Measurements from ENCODE around the gene SMOC2.
"Not testable (repeated sequence)": the region's sequence is repeated elsewhere in the genome, so short reads cannot be mapped to it uniquely, and the experiment has no call there.

The SMOC2 gene

DNA sequence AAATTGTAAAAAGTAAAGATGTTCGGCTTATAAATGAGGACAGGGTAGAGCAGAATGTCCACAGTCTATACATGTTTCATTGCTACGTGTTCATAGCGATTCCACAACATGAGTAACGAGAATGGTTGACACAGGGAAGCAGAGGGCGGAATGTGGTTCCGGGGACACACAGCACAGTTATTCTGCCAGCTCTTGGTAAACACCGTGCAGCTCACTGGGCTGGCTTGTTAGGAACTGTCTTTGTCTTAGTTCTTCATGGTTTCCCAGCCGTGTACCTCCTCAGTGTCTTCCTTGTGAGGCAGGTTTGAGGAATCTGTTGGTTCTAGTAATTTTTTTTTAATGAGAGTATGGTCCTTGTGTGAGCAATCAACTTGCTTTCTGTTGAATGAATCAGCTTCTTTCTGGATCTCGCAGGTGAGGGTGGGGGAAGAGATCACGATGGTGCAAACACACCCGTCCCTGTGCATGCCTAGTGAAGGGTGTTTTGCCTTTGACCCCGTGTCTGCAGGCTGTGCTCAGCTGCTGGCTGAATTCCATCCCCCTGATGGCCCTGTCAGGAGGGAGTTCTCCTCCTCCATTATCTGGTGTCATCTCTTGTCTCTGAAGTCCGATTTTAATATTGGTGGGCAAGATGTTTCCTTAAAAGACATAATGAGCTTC, 168.2 kb downstream of the SMOC2 start:
- no peak for DNase-seq

DNA sequence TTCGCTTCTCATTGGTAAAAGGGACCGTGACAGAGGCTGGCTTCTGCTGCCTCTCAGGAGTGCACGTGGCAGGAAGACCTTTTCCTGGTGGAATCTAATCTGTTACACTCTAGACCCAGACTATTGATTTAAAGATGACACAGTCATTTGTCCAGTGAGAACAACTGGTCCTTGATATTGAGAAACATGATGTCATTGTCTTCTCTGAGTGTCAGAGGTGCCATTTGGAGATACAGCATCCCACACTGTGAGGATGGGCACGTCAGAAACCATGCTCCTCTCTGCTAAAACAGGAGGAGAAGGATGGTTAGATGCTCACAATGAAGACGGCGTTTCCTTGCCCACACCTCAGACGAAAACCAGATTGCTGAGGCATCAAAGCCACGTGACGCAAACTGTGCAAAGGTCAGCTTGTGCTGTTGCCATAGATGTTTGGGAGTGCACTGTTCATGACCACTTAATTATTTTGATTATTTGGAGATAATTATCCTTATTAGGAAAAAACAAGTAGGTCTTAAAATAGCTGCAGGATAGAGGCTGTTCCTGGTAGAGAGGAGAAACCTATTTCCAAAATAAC, 169.0 kb downstream of the SMOC2 start:
- no peak for DNase-seq

DNA sequence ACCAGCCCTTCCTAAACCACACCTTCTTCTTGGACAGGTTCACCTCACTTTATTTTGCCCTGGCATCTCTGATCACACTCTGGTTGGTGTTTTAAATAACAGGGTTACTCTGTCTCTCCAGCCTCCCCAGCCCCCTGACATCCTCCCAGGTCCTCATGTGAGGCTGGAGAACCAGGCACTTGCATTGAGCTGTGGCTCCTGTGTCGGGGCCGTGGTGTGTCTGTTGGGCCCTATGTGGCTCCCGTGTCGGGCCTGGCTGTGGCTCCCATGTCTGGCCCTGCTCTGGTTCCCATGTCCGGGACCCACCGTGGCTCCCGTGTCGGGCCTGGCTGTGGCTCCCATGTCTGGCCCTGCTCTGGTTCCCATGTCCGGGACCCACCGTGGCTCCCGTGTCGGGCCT, 170.0 kb downstream of the SMOC2 start:
- DNase-seq, result not testable (repeated sequence)

DNA sequence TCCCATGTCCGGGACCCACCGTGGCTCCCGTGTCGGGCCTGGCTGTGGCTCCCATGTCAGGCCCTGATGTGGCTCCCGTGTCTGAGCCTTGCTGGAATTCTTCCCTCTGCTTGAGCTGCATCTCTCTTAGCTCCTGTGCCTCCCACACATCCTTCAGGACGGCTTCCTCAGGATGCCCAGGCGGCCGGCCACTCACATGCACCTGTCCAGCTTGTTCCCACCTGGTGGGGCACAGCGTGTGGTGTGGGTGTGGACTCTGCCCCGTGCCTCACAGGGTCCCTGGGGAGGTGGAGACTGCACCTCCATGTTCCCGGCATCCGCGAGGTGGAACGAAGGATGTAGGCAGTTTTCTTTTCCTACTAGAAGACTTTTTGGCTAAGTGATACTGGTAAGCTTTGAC, 170.7 kb downstream of the SMOC2 start:
- DNase-seq, result no peak

DNA sequence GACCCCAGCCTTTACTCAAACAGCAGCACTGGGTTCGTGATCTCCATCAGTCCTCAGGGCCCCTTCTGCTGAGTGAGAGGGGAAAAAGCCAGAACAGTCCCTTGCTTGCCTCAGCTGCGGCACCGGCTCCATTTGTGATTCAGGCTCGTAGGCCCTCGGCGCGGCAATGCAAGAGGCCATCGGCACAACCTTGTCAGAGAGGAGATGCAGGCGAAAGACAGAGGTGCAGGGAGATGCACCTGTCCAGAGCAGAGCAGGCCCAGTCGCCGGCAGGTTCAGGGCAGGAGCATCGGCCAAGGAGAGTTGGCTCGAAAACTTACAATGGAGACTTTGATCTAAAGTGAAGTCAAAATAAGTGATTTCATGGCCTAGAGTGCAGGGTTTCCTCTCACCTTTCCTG, 171.6 kb downstream of the SMOC2 start:
- DNase-seq, result no peak

DNA sequence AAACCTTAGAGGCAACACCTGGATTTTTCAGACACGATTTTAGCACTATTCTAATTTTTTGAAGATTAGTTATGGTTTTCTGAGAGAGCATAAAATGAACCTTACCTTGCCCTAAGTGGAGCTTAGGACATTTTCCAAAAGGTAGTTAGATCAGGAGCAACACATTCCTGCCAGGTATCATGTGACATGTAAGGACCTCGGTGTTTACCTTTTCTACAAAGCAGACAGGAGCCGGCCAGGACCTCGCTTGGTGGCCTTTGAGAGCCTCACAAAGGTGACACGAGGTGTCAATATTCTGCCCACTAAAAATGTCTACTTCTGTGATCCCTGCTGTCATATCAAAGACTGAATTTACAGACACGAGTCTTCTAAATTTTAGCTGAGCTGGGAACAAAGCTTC, 174.9 kb downstream of the SMOC2 start:
- DNase-seq, result no peak

DNA sequence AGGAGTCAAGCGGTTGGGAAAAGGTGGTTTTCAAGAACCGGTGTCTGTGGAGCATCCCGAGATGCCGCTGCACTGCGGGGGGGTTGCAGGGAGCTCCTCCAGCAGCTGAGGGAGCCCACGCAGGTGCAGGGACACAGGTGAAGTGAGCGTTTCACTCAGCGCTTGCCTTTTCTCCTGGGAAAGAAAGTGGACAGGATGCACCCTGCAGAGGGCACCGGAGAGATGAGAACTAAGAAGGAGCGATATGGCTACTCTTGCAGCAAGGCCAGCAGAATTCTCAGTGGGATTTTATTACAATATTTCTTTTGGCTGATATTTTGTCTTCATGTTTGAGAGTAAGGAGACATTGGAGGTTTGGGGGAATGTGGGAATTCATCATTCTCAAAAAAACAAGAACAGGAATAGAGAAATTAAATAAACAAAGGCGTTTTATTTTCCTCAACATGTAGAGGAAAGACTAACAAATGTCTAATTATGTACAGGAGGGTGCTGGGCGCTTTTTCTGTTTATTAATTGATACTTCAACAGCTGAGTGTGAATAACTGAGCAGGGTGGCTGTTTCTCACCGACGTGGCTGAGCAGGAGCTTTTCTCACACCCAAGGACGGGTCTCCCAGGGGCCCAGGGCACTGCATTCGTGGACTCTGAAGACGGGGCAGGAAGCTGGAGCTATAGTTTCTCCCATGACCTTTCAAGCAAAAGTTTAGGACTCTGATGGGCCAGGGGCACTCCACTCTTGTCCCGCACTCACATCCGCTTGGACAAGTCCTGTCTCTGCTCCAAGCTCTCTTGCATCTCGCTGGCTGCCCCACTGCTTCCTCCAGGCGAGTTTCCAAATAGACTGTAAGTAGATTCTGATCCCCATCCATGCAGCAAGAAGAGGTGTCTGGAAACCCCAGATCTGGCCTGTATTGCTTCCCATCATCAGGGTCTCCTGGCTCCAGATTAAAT, 176.1 kb downstream of the SMOC2 start:
- no peak for DNase-seq

DNA sequence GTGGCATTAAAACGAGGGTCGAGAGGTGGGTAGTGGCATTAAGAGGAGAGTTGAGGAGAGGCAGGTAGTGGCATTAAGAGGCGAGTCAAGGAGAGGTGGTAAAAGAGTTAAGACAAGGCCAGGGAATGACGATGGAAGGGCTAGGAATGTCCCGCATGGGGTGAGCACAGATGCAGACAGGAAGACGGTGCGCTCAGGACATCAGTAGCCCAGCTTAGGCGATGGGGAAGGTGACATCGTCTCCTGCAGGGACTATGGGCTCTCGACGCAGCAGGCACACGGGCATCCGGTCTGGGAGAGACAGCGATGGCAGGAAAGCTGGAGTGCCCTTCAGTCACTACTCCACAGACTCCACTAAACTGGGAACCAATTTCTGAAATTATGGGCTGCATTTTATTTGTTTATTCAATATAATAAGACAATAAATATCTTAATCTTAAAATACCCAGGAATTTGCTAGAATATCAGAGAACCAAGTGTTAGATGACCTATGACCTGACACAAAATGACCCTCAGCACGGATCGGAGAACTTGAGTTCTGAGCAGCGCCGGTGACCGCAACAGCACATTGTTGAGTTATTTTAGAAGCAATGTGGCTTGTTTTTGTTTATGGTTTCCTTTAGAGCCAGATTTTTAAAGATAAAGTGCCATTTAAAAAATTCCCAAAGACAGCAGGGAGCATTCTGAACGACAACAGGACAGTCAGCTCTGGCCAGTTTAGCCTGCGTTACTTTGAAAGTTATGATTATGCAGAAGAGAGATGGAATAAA, 177.7 kb downstream of the SMOC2 start:
- DNase-seq, result no peak

DNA sequence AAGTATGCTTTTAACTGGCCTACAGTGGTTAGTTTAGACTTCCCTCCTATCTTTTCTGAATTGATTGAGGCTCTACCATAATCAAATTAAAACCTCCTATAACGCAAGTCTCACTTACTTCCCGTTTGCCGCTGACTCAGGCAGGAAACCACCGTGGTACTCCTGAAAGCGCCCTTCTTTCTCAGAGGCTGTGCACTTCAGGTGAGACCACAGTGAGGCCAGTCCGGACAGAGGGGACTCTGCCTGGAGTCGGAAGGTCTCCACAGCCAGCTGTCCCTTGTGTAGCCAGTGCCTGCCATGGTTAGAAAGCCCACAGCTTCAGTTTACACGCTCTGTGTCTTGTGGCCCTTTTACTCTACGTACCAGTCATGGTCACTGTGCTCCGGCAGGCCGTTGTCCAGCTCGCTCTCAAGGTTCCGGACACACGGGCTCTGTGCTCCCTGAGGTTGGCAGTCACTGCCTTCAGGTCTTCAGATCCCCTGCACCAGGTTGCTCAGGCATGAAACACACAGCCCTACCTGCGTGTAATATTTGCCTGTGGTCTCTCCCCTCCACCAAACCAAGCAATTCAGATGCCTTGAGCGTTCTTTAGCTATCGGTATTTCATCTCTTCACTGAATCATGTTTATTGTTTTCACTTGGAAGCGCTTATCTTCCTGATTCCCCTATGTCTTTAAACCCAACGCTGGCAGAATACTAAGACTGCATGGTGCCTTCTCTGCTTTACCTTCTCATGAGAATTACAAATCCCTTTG, 178.8 kb downstream of the SMOC2 start:
- no peak for DNase-seq

DNA sequence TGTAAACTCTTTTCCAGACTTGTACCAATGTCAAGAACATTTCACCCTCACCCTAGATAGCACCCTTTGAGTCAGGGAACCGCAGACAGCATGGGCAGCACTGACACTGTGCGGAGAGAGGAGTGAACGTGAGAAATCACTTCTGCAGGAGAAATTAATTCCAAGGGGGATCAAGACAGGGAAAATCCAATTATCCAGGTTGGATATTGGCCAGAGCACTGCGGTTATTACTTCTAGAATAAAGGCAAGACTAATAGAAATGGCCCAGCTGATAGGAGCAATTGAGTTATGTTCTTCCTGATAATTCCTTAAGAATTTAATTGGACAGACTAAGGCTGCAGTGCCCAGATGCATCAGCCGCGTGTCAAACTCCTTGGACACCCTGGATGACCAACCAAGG, 179.6 kb downstream of the SMOC2 start:
- no peak for DNase-seq

DNA sequence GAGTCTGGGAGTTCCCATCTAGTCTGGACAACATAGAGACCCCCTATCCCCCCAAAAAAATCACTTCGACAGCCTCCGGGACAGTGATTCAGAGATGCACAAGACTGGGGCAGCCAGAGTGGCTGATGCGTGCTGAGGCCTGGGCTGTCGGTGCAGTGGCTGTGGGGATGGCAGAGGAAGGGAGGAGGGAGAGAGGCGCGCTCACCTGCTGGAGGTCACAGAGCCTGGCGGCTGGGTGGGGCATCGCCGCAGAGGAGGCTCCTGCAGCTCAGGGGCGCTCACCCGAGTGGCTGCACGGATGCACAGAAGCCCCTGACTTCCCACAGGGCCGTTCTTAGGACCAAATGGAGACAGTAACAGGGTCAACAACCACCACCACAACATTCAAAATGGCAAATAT, 182.8 kb downstream of the SMOC2 start:
- no peak for DNase-seq

DNA sequence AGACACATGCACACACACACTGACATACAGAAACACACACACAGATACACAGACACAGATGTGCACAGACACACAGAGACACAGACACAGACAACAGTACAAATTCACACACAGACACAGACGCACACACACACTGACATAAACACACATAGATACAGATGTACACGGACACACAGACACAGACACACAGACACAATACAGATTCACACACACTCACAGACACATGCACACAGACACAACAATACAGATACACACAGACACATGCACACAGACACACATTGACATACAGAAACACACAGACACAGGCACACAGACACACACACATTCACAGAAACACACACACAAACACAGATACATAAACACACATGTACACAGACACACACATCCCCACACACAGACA, 183.6 kb downstream of the SMOC2 start:
- DNase-seq, result no peak

DNA sequence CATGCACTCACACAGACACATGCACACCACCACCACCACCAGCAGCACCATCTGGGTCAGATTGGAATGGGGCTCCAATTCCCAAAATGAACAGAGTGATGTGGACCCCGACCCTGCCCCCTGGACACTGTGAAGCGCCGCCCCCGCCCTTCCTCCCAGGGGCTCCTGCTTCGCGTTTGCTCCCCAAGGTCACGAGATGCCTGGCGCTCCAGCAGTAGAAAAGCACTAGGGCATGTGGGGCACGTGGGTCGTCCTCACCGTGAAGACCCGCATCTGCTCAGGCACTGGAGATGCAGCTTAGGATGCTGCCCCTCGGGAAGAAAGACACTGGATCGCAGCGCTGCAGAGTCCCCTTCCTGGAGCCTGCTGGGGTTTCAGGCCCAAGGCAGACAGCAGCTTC, 184.0 kb downstream of the SMOC2 start:
- DNase-seq, result no peak

DNA sequence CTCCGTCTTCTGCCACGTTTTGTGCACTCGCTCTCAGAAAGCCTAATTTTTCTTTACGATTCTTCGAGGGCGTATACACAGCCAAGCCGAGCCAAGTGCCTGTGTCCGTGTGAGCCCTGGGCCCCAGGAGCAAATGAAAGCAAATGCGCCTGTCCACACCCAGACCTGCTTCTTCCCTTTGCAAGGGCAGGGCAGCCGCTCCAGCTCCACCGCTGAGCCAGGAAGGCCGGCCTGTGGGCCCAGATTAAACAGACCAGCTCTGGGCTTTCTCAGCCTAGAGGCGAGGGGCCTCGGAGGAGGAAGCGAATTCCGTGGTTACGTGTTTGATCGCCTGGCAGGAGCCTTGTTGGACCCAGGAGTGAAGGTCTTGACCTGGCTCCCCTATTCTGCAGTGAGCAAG, 184.6 kb downstream of the SMOC2 start:
- DNase-seq, result no peak

DNA sequence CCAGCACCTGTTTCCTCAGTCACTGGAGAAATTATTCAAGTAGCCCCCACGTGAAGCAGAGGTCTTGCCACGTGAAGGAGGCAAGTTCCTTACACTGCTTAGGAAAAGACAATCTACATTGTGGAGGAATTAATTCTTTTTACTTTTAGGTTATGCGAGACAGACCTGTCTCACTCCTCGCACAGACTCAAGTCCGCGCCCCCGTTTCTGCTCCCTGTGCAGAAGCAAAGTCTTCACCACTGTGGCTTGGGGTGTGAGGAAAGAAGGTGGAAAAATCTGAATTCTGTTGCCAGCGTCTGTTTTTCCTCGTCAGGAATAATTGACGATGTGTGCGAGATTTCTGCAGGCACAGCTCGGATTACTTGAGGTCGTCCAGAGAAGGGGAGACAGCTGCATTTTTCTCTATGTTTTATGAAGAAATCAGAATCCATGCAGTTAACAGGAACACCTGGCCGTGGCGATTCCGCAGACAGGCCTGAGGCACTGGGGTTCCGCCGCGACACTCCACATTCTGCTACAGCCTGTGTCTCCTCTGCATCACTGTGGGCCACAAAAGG, 185.1 kb downstream of the SMOC2 start:
- no peak for DNase-seq

DNA sequence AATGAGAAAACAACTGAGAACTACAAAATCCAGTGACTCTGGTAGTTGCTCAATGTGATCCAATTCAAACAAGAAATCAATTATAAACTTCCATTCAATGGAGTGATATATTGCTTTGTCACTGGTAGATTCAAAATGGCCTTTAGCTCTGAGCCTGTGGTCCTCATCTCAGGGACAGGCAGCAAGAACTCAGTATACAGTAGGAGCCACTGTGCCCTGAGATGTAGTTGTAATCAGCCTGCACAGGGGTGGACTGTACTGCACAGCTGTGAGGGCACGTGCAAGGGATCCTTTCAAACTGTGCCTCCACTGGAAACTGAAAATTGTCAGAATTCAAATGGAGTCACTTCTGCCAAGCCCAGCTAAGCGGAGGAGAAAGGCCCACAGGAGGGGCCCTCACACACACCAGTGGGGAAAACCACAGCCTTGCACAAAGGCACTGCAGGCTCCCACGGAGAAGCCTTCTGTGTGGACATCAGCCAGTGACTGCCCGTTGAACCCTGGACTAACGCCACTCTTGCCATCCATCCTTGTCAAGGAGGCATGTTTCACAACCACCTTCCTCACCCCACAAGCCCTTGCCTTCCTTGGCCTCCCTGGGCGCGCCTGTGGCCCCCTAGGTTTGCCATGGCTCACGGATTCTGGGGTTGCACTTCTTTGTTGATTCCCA, 186.7 kb downstream of the SMOC2 start:
- DNase-seq, result no peak

DNA sequence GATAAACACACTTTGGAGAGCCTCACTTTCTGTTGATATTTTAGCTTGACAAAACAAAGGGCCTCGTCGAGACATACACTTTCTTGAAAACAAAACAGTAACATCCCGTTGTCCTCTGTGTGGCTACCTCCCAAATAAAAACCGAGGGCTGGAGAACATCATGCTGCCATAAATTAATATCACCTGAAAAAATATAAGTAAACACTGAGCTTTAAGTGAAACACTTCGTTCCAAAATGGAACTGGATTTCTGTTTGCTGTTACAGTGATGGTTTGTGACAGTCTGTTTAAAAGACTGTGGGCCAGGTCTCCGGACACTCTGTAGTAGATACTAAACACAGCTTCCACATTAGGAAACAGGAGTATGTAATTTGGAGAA, 187.2 kb downstream of the SMOC2 start:
- no peak for DNase-seq

DNA sequence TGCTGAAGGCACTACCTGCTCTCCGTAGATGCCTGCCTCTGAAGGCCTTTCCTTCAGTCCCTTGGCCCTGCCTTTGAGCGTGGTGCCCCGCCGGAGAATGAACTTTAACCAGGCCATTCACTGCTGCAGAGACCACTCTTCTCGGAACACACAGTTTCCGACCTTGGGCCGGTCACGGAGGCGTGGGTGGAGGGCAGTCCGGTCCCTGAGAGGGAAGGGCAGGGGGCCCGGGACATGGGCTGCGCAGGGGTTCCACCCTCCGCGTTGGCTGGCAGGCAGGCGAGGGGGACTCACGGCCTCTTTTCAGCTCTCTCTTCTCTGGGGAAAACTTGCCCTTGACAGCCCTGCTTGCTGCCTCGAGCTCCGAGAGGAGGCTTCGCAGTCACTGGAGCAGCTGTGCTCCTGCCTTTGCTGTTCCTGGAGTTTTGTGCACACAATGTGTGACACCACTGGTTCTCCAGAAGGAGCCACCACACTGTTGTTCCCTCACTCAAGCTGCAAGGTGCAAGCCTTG, 187.8 kb downstream of the SMOC2 start:
- DNase-seq, result no peak

DNA sequence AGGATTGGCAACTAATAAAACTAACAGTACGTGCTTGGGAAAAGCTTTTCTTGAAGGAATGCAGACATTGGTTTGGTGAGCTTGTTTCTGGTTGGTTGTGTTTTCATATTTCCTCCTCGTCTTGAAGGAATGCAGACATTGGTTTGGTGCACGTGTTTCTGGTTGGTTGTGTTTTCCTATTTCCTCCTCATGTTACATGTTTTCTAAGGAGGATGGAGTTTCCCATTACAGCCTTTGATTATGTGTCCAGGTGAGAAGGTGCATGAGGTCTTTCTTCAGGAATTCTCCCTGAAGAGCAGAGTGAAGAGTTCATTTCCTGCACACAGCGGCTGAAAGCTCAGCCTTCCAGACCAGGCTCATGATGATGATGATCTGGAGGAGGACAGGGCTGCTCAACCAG, 190.6 kb downstream of the SMOC2 start:
- no peak for DNase-seq

DNA sequence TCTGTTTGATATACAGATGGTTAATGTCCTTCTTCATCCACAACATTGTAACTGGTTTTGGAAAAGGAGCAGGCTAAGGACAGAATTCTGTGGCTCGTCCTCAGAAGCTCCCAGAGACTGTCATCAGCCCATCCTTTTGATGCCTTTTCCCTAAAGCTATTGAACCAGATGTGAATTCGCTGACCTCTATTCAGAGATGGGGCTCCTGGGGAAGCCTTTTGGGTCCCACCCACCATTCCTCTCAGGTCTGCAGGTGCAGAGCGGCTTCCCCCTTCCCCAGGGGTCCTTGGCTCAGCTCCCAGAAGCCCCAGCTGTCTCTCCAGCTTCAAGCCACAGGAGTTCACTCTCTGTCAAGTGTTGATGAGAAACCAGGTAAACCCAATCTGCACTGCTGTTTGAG, 191.7 kb downstream of the SMOC2 start:
- DNase-seq, result no peak

DNA sequence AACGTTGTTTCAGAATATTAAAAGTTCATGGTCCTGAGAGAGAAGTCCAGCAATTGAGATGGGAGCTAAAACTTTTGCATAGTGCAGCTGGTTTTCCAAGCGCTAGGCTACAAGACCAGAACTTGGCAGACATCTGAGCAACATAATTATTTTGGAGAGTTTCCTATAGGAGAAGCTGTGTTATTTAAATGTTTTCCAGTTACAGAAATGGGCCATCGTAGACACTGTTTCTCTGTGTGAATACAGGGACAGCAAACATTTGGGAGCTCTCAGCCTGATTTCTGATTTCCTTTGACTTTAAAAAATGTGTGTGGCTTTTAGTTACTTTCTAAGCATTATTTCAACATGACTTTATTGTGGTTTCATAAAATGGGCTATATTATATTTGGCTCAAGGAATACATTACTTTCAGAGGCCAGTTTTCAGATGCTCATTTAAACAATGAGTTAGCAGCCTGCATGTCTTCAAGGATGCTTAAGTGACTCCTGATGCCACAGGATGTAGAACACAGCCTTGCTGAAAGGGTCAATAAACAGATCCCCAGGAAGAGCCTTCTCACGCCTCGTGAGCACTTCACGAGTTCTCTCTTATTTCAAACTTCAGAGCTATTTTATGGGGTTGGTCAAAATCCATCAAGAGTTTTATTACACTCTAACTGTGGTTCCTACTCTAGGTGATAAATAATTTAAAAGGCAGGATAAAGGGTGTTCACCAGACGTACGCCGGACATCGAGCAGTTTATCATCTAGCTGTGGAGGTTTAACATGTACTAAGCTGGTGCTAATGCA, 193.8 kb downstream of the SMOC2 start:
- no peak for DNase-seq
